Endothelial cell of umbilical vein (primary cell): Measurements from ENCODE around the gene PCDH15. TPM values are rescaled to one million over a fixed set of nuclear protein-coding genes. Genes with fewer than 3 reads are reported as not detected.

Source experiments
- BruUV-seq: library from RNA; stranded (reverse); fragments of 400-500 nt; replicated peaks from 2 replicates; lab custom pipeline; 2021; lab: Mats Ljungman, UMichigan
- CTCF ChIA-PET: fragments of 300-600, 350-600 bp; sonication (Branson Sonifier 250); formaldehyde crosslinking; loops from one replicate; lab custom pipeline; 2021; ENCODE audit warnings: antibody characterized with exemption, inconsistent platforms; lab: Charles Lee
- POLR2A ChIA-PET: fragments of 300-600, 350-600 bp; sonication (Branson Sonifier 250); formaldehyde crosslinking; loops from one replicate; lab custom pipeline; 2021; ENCODE audit warnings: antibody characterized with exemption, inconsistent platforms; lab: Charles Lee
- DNase-seq: peaks from one replicate; pipeline ENCODE4 v3.0.0-alpha.2; 2011; ENCODE audit warnings: low read depth, low spot score
- FAIRE-seq: peaks from 2 replicates; lab custom pipeline; 2011; peaks lifted over from hg19 to GRCh38; lab: Jason Lieb, UNC
- H2AFZ ChIP-seq: 2 replicates; pipeline ENCODE4 v1.6.0; 2012; ENCODE audit warnings: low read depth, low read length, control low read depth, inconsistent platforms
- H3K27ac ChIP-seq: 2 replicates; pipeline ENCODE4 v1.5.1; 2011; ENCODE audit warnings: low read depth, mild to moderate bottlenecking, control low read depth, low read length, moderate library complexity; ENCODE audit not compliant: insufficient read depth
- H3K27me3 ChIP-seq, 2 experiments: 2 replicates each; pipeline versions ENCODE4 v1.6.0 to v1.6.1; 2011; ENCODE audit warnings: low read length in 2 of 2, mixed read lengths in 1 of 2; ENCODE audit not compliant: control insufficient read depth in 2 of 2, insufficient read depth in 2 of 2
- H3K36me3 ChIP-seq, 2 experiments: 2 replicates in 1 of 2; 3 replicates in 1 of 2; pipeline ENCODE4 v1.5.1; 2011; ENCODE audit warnings: low read length in 2 of 2, mild to moderate bottlenecking in 1 of 2, moderate library complexity in 1 of 2; ENCODE audit not compliant: control insufficient read depth in 2 of 2, insufficient read depth in 2 of 2; ENCODE audit errors: extremely low read depth in 1 of 2
- H3K4me1 ChIP-seq: 3 replicates; pipeline ENCODE4 v1.5.1; 2011; ENCODE audit warnings: mild to moderate bottlenecking, low read length; ENCODE audit not compliant: control insufficient read depth, insufficient read depth; ENCODE audit errors: extremely low read depth
- H3K4me2 ChIP-seq: 2 replicates; pipeline ENCODE4 v1.6.1; 2011; ENCODE audit warnings: low read length, control low read depth, mixed read lengths; ENCODE audit not compliant: insufficient read depth
- H3K4me3 ChIP-seq, 3 experiments: fragments of 200-600 bp in 1 of 3; sonication (generic), shearing (Covaris generic) in 1 of 3; replicated peaks in 1 of 3; 2 replicates each; pipeline ENCODE4 v1.5.1; 2011 to 2016; ENCODE audit warnings: control low read depth in 3 of 3, low read length in 3 of 3, mild to moderate bottlenecking in 2 of 3, inconsistent platforms in 1 of 3, low read depth in 1 of 3, moderate library complexity in 1 of 3; ENCODE audit not compliant: insufficient read depth in 1 of 3
- H3K79me2 ChIP-seq: 2 replicates; pipeline ENCODE4 v1.6.0; 2012; ENCODE audit warnings: low read length, inconsistent platforms; ENCODE audit not compliant: control insufficient read depth, insufficient read depth
- H3K9ac ChIP-seq: replicated peaks from 2 replicates; pipeline ENCODE3; 2011; ENCODE audit warnings: low read length, control low read depth; ENCODE audit not compliant: insufficient read depth; ENCODE audit errors: extremely low read depth
- H3K9me1 ChIP-seq: replicated peaks from 3 replicates; pipeline ENCODE4 v1.6.0; 2011; ENCODE audit warnings: mild to moderate bottlenecking, low read length; ENCODE audit not compliant: control insufficient read depth, insufficient read depth; ENCODE audit errors: extremely low read depth
- H3K9me3 ChIP-seq: replicated peaks from 2 replicates; pipeline ENCODE4 v1.5.1; 2012; ENCODE audit warnings: low read length, inconsistent platforms; ENCODE audit not compliant: control insufficient read depth, insufficient read depth
- H4K20me1 ChIP-seq: replicated peaks from 2 replicates; pipeline ENCODE3; 2011; ENCODE audit warnings: mild to moderate bottlenecking, low read length; ENCODE audit not compliant: control insufficient read depth, insufficient read depth; ENCODE audit errors: extremely low read depth
- EZH2 ChIP-seq: IDR thresholded peaks from 2 replicates; pipeline ENCODE4 v1.6.1; 2012; ENCODE audit warnings: borderline replicate concordance, low read depth, mild to moderate bottlenecking, moderate library complexity, low read length, inconsistent platforms; ENCODE audit not compliant: severe bottlenecking
- FOS ChIP-seq: IDR thresholded peaks from 2 replicates; pipeline ENCODE4 v1.6.1; 2011; ENCODE audit warnings: mild to moderate bottlenecking, low read length, moderate library complexity, borderline replicate concordance; ENCODE audit not compliant: insufficient read depth
- GATA2 ChIP-seq: IDR thresholded peaks from 2 replicates; pipeline ENCODE4 v1.7.0; 2011; ENCODE audit warnings: low read depth, mild to moderate bottlenecking, moderate library complexity, mixed read lengths, low read length; ENCODE audit not compliant: insufficient read length, insufficient read depth
- JUN ChIP-seq: IDR thresholded peaks from 2 replicates; pipeline ENCODE4 v1.6.1; 2011; ENCODE audit warnings: borderline replicate concordance, low read depth; ENCODE audit not compliant: insufficient read length, insufficient read depth
- MYC ChIP-seq: IDR thresholded peaks from one replicate; pipeline ENCODE4 v1.6.1; 2011; ENCODE audit warnings: mild to moderate bottlenecking, low read depth, low read length
- POLR2A ChIP-seq: IDR thresholded peaks from 2 replicates; pipeline ENCODE4 v1.6.1; 2012; ENCODE audit warnings: low read depth, mild to moderate bottlenecking, control low read depth, low read length
- POLR2AphosphoS5 ChIP-seq: IDR thresholded peaks from 2 replicates; pipeline ENCODE4 v1.6.1; 2012; ENCODE audit warnings: low read depth, mild to moderate bottlenecking, control low read depth, low read length, moderate library complexity; ENCODE audit not compliant: insufficient read depth
- dilution Hi-C: fragments of 300-500 bp; cut with MboI; formaldehyde crosslinking; loops from one replicate; pipeline ENCODE4 v1.15.0; 2019; ENCODE audit warnings: low sequenced_read_pairs; ENCODE audit not compliant: extremely low pct_ligation_motif_present
- intact Hi-C: fragments of 100-400 bp; cut with micrococcal nuclease; formaldehyde crosslinking; loops from one replicate; pipeline ENCODE4 v1.10.0; 2022
- polyA plus RNA-seq, 4 experiments: library from polyadenylated mRNA; depleted of rRNA in 3 of 4; stranded (reverse) in 3 of 4; unstranded in 1 of 4; fragments of >200 nt; gene quantifications; 2 replicates each; pipeline versions ENCODE4 v1.2.1 to v1.2.3, GENCODE V29; 2011 to 2012; ENCODE audit warnings: missing spikeins in 1 of 4
- total RNA-seq: library from RNA; stranded (reverse); gene quantifications from 2 replicates; pipeline ENCODE4 v1.2.3, GENCODE V29; 2021
- TF ChIP-seq, protein P1 (sequence below), 2 donors: IDR thresholded peaks; 1 replicate in 1 of 2; 2 replicates in 1 of 2; pipeline ENCODE4 v1.5.1; 2011; ENCODE audit warnings: low read length in 2 of 2, mild to moderate bottlenecking in 2 of 2, moderate library complexity in 2 of 2, control low read depth in 1 of 2, inconsistent platforms in 1 of 2, low read depth in 1 of 2; ENCODE audit not compliant: insufficient read depth in 1 of 2; ENCODE audit errors: extremely low read depth in 1 of 2
- TF ChIP-seq, protein P2 (sequence below): IDR thresholded peaks from 2 replicates; pipeline ENCODE4 v1.6.1; 2011; ENCODE audit not compliant: insufficient read depth, insufficient read length

Gene PCDH15
- total and polyA plus RNA-seq, 2 donors (not counting 3 experiments of a cell fraction or from before 2014, with no cell fraction given): 0.04 TPM; not detected in 1

GRCh38 chr10:54772468-54773122 is 28.4 kb downstream of the PCDH15 start:
- no TSS peak for BruUV-seq
- H3K4me3 ChIP-seq: no peak overlapping the region
- H3K9me1 ChIP-seq: no peaks in the 10 kb centered on the region
- no peaks in the 10 kb centered on the region for H4K20me1 ChIP-seq
- H3K27me3 ChIP-seq: no peaks in the 10 kb centered on the region
- no peak overlapping the region for H3K27ac ChIP-seq
- no peak for TF ChIP-seq EZH2
- no peaks in the 10 kb centered on the region for H3K36me3 ChIP-seq
- no peak overlapping the region for H3K9ac ChIP-seq
- no peaks in the 10 kb centered on the region for H3K9me3 ChIP-seq
- FAIRE-seq: no peak
- no peak overlapping the region for H2AFZ ChIP-seq
- ChIA-PET CTCF (no interaction called here), POLR2A (no interaction called here)
- no peaks in the 10 kb centered on the region for H3K79me2 ChIP-seq
- H3K4me2 ChIP-seq: no peak overlapping the region
- no peaks in the 10 kb centered on the region for H3K4me1 ChIP-seq
- intact Hi-C loops (no loop called here), dilution Hi-C loops (no loop called here)
- DNase-seq: no peak

DNA sequence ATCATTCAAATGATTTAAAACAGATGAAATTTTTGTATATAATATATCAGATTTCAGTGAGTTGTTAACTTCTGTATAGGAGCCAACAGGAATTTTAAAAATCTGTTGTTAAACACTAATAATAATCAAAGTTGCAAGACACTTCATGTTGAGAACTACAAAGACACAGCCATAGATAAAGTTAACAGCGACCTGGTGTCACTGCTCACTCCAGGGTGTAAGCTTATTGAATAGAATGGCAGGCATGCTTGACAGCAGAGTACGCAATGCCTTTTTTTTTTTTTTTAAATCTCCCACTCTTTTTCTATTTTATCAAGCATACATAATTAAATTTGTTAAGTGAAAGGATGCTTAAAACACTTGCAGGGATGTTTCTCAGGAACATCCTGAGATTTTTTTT is 32.0 kb downstream of the PCDH15 start:
- dilution Hi-C loops (no loop called here), intact Hi-C loops (no loop called here)
- no peak for DNase-seq
- Histone ChIP-seq H3K4me2 (no peak overlapping the region), H3K4me3 (no peak overlapping the region), H2AFZ (no peak overlapping the region), H3K79me2 (no peaks in the 10 kb centered on the region), H3K9ac (no peak overlapping the region), H3K27ac (no peak overlapping the region), H3K27me3 (no peaks in the 10 kb centered on the region), H4K20me1 (no peaks in the 10 kb centered on the region), H3K9me1 (no peaks in the 10 kb centered on the region), H3K4me1 (no peaks in the 10 kb centered on the region), H3K36me3 (no peaks in the 10 kb centered on the region), H3K9me3 (no peaks in the 10 kb centered on the region)
- BruUV-seq: no TSS peak
- TF ChIP-seq FOS (no peak), POLR2A (no peak), JUN (no peak), GATA2 (no peak), POLR2AphosphoS5 (no peak), EZH2 (no peak), MYC (no peak)
- TF ChIP-seq, protein P1, sequence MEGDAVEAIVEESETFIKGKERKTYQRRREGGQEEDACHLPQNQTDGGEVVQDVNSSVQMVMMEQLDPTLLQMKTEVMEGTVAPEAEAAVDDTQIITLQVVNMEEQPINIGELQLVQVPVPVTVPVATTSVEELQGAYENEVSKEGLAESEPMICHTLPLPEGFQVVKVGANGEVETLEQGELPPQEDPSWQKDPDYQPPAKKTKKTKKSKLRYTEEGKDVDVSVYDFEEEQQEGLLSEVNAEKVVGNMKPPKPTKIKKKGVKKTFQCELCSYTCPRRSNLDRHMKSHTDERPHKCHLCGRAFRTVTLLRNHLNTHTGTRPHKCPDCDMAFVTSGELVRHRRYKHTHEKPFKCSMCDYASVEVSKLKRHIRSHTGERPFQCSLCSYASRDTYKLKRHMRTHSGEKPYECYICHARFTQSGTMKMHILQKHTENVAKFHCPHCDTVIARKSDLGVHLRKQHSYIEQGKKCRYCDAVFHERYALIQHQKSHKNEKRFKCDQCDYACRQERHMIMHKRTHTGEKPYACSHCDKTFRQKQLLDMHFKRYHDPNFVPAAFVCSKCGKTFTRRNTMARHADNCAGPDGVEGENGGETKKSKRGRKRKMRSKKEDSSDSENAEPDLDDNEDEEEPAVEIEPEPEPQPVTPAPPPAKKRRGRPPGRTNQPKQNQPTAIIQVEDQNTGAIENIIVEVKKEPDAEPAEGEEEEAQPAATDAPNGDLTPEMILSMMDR (IDR thresholded peaks at IDR 0.05; ENCODE audit: extremely low read depth in 1 of 2, insufficient read depth in 1 of 2, low read depth in 1 of 2, low read length in 2 of 2): no peak
- TF ChIP-seq, protein P2, sequence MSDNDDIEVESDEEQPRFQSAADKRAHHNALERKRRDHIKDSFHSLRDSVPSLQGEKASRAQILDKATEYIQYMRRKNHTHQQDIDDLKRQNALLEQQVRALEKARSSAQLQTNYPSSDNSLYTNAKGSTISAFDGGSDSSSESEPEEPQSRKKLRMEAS: no peak
- no peak for FAIRE-seq
- ChIA-PET CTCF (no interaction called here), POLR2A (no interaction called here)
